ENCODE measurements around the gene ZNF236. TPM values are rescaled to one million over a fixed set of nuclear protein-coding genes. Genes with fewer than 3 reads are reported as not detected.

The ZNF236 gene
- total and polyA plus RNA-seq, 2 donors (not counting 3 experiments of a cell fraction or from before 2014, with no cell fraction given) = 4.5 to 14.7 TPM

- ChIA-PET CTCF (interaction anchor here (1.0 to 1.4 kb wide), 2 partner anchors 18 to 306 kb away, joined by 4 read pairs; no protein-coding TSS in a partner anchor), POLR2A (no interaction called here)
- intact Hi-C loops (cut with micrococcal nuclease) (no loop called here), dilution Hi-C loops (cut with MboI; ENCODE audit: extremely low pct_ligation_motif_present, low sequenced_read_pairs) (no loop called here)
- H3K4me1 ChIP-seq (ENCODE audit: control insufficient read depth, extremely low read depth, insufficient read depth, low read length) = no peaks in the 10 kb centered on the region
- FAIRE-seq (no peak), DNase-seq (ENCODE audit: low read depth, low spot score) (no peak)
- peaks cover 6 to 7% of the 10 kb centered on the region in 2 experiments for H3K36me3 ChIP-seq (ENCODE audit: control insufficient read depth in 2 of 2, extremely low read depth in 1 of 2, insufficient read depth in 2 of 2, low read length in 2 of 2)
- no peak overlapping the region for H2AFZ ChIP-seq (ENCODE audit: low read depth, low read length)
- TF ChIP-seq GATA2 (IDR thresholded peaks at IDR 0.05; ENCODE audit: insufficient read depth, insufficient read length, low read depth, low read length) (no peak), FOS (IDR thresholded peaks at IDR 0.05; ENCODE audit: borderline replicate concordance, insufficient read depth, low read length) (no peak), EZH2 (IDR thresholded peaks at IDR 0.05; ENCODE audit: borderline replicate concordance, low read depth, low read length, severe bottlenecking) (no peak), POLR2AphosphoS5 (IDR thresholded peaks at IDR 0.05; ENCODE audit: insufficient read depth, low read depth, low read length) (no peak), MAX (IDR thresholded peaks at IDR 0.05; ENCODE audit: insufficient read depth, insufficient read length) (no peak), JUN (IDR thresholded peaks at IDR 0.05; ENCODE audit: borderline replicate concordance, insufficient read depth, insufficient read length, low read depth) (no peak), POLR2A (IDR thresholded peaks at IDR 0.05; ENCODE audit: low read depth, low read length) (no peak), MYC (IDR thresholded peaks at IDR 0.05; ENCODE audit: low read depth, low read length) (no peak), CTCF (IDR thresholded peaks at IDR 0.05; ENCODE audit: extremely low read depth in 1 of 2, insufficient read depth in 1 of 2, low read depth in 1 of 2, low read length in 2 of 2) (no peak)
- H3K27me3 ChIP-seq (ENCODE audit: control insufficient read depth in 2 of 2, insufficient read depth in 2 of 2, low read length in 2 of 2) = no peaks in the 10 kb centered on the region
- no peaks in the 10 kb centered on the region for H3K9me3 ChIP-seq (replicated peaks; ENCODE audit: control insufficient read depth, insufficient read depth, low read length)
- no peaks in the 10 kb centered on the region for H3K79me2 ChIP-seq (ENCODE audit: control insufficient read depth, insufficient read depth, low read length)
- H3K27ac ChIP-seq (ENCODE audit: insufficient read depth, low read depth, low read length) = no peak overlapping the region
- H3K4me2 ChIP-seq (ENCODE audit: insufficient read depth, low read length) = no peak overlapping the region
- no peaks in the 10 kb centered on the region for H4K20me1 ChIP-seq (replicated peaks; ENCODE audit: control insufficient read depth, extremely low read depth, insufficient read depth, low read length)
- no peak overlapping the region for H3K4me3 ChIP-seq (replicated peaks in 1 of 3; ENCODE audit: insufficient read depth in 1 of 3, low read depth in 1 of 3, low read length in 3 of 3)
- no TSS peak for BruUV-seq (replicated peaks)
- no peaks in the 10 kb centered on the region for H3K9me1 ChIP-seq (replicated peaks; ENCODE audit: control insufficient read depth, extremely low read depth, insufficient read depth, low read length)
- no peak overlapping the region for H3K9ac ChIP-seq (replicated peaks; ENCODE audit: extremely low read depth, insufficient read depth, low read length)
Observed at GRCh38 chr18:76905821-76906220, 83.5 kb downstream of the ZNF236 start.

Data from endothelial cell of umbilical vein (primary cell).